Type B pancreatic cell (in vitro differentiated cells): Measurements from ENCODE around the gene SYDE2. TPM values are rescaled to one million over a fixed set of nuclear protein-coding genes. Genes with fewer than 3 reads are reported as not detected.
"Not testable (repeated sequence)": the region's sequence is repeated elsewhere in the genome, so short reads cannot be mapped to it uniquely, and the experiment has no call there.

Source experiments
- DNase-seq: peaks from one replicate; pipeline ENCODE4 v3.0.0; 2021; ENCODE audit warnings: mixed read lengths; ENCODE audit not compliant: unreplicated experiment; ENCODE audit errors: extremely low spot score
- H3K27ac Mint-ChIP-seq: 2 replicates; pipeline ENCODE4 v1.8.0; 2021; ENCODE audit warnings: mild to moderate bottlenecking, mixed read lengths
- H3K27me3 Mint-ChIP-seq: 2 replicates; pipeline ENCODE4 v1.8.0; 2021; ENCODE audit warnings: mixed read lengths
- H3K36me3 Mint-ChIP-seq: 2 replicates; pipeline ENCODE4 v1.8.0; 2021; ENCODE audit warnings: mixed read lengths
- H3K4me1 Mint-ChIP-seq: one replicate; pipeline ENCODE4 v1.8.0; 2021; ENCODE audit warnings: mixed read lengths; ENCODE audit not compliant: unreplicated experiment
- H3K4me3 Mint-ChIP-seq: 2 replicates; pipeline ENCODE4 v1.8.0; 2021; ENCODE audit warnings: mild to moderate bottlenecking, mixed read lengths
- H3K9me3 Mint-ChIP-seq: 2 replicates; pipeline ENCODE4 v1.8.0; 2021; ENCODE audit warnings: mixed read lengths
- CTCF ChIP-seq: fragments of 200-600 bp; sonication (generic); conservative IDR thresholded peaks from 2 replicates; pipeline ENCODE4 v1.5.0; 2021; ENCODE audit warnings: antibody characterized with exemption, mild to moderate bottlenecking
- total RNA-seq: library from RNA; stranded (reverse); gene quantifications from 2 replicates; pipeline ENCODE4 v1.2.1, GENCODE V29; 2021; ENCODE audit warnings: low replicate concordance

The SYDE2 gene
- total RNA-seq, 1 donor from 2014 or later: 9.4 TPM

GRCh38 chr1:85148524-85149250 lies 52.1 kb downstream of the SYDE2 start:
- no peak for DNase-seq
- Mint-ChIP-seq H3K27me3 (no peaks in the 10 kb centered on the region), H3K9me3 (peaks cover 5% of the 10 kb centered on the region), H3K4me3 (no peak overlapping the region), H3K4me1 (peaks cover 27% of the 10 kb centered on the region), H3K27ac (no peak overlapping the region), H3K36me3 (no peaks in the 10 kb centered on the region)
- no peak for TF ChIP-seq CTCF

DNA sequence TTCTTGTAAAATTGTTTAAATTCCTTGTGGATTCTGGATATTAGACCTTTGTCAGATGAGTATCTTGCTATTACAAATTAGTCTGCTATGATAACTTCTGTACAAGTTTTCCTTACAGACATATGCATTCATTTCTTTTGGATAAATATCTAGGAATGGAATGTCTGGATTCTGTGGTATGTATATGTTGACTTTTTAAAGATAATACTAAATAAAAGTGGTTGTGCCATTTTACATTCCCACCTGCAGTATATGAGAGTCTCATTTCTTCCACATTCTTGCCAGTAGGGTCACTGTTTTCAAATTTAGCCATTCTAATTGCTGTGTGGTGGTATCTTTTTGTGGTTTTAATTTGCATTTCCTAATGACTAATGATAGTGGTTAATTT lies 53.9 kb downstream of the SYDE2 start:
- no peak overlapping the region for H3K4me3 Mint-ChIP-seq
- H3K4me1 Mint-ChIP-seq: peaks cover 21% of the 10 kb centered on the region

GRCh38 chr1:85146298-85146971 lies 54.4 kb downstream of the SYDE2 start:
- not testable (repeated sequence) for DNase-seq, H3K27me3 Mint-ChIP-seq, H3K9me3 Mint-ChIP-seq, H3K36me3 Mint-ChIP-seq, H3K4me3 Mint-ChIP-seq
- Mint-ChIP-seq H3K4me1 (peaks cover 21% of the 10 kb centered on the region), H3K27ac (peak overlapping the region; percentile 27)

More for the DNA sequence above, 53.9 kb downstream of the SYDE2 start:
- DNase-seq: no peak
- no peaks in the 10 kb centered on the region for H3K27me3 Mint-ChIP-seq
- peaks cover 5% of the 10 kb centered on the region for H3K9me3 Mint-ChIP-seq
- no peaks in the 10 kb centered on the region for H3K36me3 Mint-ChIP-seq
- TF ChIP-seq CTCF: peak; percentile 31
- no peak overlapping the region for H3K27ac Mint-ChIP-seq

DNA sequence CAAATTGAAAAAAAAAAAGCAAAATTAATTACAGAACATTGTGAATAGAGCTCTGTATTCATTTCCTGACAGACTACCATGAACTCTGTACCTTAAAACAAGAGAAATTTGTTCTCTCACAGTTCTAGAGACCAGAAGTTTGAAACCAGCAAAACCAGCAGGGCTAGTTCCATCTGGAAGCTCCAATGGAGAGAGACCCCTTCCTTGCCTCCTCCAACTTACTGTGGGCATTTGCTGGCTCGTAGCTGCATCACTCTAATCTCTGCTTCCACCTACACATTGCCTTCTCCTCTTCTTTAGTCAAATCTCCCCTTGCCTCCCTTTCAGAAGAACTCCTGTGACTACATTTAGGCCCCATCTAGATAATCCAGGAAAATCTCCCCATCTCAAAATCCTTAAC lies 56.5 kb downstream of the SYDE2 start:
- peak overlapping the region; percentile 15 for H3K27ac Mint-ChIP-seq
- TF ChIP-seq CTCF: no peak
- peaks cover 5% of the 10 kb centered on the region for H3K9me3 Mint-ChIP-seq
- peaks cover 9% of the 10 kb centered on the region for H3K4me1 Mint-ChIP-seq
- DNase-seq: no peak
- H3K36me3 Mint-ChIP-seq: no peaks in the 10 kb centered on the region
- H3K4me3 Mint-ChIP-seq: no peak overlapping the region
- no peaks in the 10 kb centered on the region for H3K27me3 Mint-ChIP-seq

GRCh38 chr1:85142753-85143152 lies 58.1 kb downstream of the SYDE2 start:
- Mint-ChIP-seq H3K4me1 (peaks cover 11% of the 10 kb centered on the region), H3K27me3 (no peaks in the 10 kb centered on the region), H3K9me3 (peaks cover 5% of the 10 kb centered on the region), H3K36me3 (no peaks in the 10 kb centered on the region), H3K27ac (no peak overlapping the region), H3K4me3 (no peak overlapping the region)
- DNase-seq: no peak
- no peak for TF ChIP-seq CTCF

DNA sequence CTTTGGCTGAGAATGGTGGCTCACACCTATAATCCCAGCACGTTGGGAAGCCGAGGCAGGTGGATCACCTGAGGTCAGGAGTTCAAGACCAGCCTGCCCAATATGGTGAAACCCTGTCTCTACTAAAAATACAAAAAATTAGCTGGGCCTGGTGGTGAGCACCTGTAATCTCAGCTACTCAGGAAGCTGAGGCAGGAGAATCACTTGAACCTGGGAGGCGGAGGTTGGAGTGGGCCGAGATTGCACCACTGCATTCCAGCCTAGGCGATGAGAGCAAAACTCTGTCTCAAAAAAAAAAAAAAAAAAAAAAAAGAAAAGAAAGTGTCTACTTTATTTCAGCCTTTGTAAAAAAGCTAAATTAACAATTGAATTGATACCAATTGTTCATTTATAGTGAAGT lies 62.4 kb downstream of the SYDE2 start:
- H3K9me3 Mint-ChIP-seq, H3K27ac Mint-ChIP-seq: not testable (repeated sequence)

More for the DNA sequence above, 62.4 kb downstream of the SYDE2 start:
- H3K4me1 Mint-ChIP-seq, H3K36me3 Mint-ChIP-seq, DNase-seq, H3K4me3 Mint-ChIP-seq, H3K27me3 Mint-ChIP-seq: not testable (repeated sequence)
